UCSD-AML1 (cell line): ENCODE measurements around the gene IDUA.
A peak's percentile ranks its signal among the peaks of the same experiment; 100 is the strongest.
"Not testable (repeated sequence)": the region's sequence is repeated elsewhere in the genome, so short reads cannot be mapped to it uniquely, and the experiment has no call there.

Source experiments
- DNase-seq: peaks from one replicate; lab custom pipeline; 2025; ENCODE audit not compliant: unreplicated experiment; lab: John Stamatoyannopoulos, UW

IDUA gene

DNA sequence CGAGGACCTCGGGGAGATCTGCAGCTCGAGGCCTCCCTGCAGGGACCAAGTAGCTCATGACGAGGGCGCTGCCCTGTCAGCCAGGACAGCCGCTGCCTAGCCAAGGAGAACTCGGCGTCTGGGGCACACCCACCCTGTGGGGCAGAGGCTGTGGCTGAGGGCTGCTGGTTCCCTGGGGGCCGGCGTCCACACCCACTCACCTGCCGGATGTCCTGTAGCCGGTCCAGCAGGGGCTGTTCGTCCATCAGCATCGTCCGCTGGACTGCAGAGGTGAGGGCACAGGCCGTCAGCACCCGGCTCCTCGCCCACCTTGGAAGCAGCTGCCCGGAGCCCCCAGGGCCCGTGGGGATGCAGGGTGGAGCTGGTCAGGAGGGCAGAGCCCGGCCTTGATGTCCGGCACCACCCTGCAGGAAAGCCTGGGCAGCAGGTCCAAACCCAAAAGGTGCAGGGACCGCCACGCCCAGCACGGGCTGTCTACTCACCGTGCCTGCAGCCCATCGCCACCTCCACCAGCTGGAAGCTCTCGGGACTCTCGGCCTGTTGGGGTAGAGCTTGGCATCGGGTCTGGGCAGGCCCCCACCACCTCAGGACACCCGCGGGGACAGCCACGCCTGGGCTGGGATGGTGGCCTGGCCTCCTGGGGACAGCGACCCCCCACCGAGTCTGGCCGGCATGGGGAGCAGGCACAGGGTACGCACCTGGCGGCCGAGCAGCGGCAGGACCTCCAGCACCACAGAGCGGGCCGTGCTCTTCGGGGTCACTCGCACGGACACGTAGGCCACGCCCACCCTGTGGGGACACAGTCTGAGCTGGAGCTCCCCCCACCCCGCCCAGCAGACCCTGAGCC, 20.4 kb upstream of the IDUA start:
- DNase-seq, result no peak

DNA sequence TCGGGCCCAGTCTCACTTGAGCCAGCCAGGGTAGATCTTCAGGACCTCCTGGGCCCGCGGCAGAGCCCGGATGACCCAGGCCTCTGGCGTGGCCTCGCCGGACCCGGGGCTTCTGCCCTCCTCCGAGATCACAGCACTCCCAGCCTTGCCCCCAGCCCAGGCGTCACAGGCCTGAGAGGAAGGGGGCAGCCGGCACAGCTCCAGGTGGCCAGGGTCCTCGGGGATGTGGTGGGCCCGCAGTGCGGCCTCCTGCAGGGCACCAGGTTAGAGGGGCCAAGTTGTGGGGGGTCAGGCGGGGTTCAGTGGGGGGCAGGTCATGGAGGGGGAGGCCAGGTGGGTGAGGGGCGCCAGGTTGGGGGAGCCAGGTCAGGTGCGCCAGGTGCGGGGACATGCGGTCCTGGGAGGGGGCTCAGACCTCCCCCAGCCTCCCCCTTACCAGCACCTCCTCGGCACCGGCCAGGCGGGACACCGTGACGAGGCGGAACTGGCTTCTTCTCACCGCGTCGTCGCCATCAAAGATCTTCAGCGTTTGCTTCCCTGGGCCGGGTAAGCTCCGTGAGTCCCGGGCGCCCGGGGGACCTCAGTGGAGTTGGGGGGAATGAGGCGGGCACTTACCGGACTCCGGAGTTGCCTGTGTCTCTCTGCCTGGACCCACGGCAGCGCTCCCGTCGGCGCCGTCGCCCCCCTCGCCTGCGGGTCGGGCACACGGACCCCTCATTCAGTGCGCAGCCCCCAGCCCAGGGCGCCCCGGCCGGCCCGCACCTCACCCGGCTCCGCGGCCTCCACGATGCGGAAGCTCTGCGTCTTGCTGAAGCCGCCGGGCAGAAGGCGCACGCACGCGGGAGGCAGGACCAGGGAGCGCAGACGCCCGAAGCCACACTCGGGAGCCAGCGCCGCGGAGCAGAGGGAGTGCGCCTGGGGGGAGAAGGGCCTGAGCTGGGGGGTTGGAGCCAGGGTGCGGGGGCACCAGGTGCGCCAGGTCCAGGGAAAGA, 19.4 kb upstream of the IDUA start:
- no peak for DNase-seq

DNA sequence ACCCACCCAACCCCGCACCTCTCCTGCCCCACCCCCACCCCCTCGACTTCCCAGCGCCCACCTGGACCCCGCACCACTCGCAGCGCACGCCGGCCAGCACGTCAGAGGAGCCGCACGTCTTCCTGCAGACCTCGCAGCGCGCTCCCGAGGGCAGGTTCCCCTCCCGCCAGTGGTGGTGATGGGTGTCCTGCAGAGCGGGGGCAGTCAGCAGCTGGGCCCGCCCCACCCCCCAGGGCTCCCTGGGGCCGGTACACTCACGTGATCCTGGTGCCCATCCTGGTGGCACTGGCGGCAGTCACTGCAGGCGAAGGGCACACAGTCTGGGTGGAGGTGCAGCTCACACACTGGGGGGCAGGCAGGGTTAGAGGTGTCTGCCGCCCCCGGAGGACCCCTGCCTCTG, 18.6 kb upstream of the IDUA start:
- no peak for DNase-seq

DNA sequence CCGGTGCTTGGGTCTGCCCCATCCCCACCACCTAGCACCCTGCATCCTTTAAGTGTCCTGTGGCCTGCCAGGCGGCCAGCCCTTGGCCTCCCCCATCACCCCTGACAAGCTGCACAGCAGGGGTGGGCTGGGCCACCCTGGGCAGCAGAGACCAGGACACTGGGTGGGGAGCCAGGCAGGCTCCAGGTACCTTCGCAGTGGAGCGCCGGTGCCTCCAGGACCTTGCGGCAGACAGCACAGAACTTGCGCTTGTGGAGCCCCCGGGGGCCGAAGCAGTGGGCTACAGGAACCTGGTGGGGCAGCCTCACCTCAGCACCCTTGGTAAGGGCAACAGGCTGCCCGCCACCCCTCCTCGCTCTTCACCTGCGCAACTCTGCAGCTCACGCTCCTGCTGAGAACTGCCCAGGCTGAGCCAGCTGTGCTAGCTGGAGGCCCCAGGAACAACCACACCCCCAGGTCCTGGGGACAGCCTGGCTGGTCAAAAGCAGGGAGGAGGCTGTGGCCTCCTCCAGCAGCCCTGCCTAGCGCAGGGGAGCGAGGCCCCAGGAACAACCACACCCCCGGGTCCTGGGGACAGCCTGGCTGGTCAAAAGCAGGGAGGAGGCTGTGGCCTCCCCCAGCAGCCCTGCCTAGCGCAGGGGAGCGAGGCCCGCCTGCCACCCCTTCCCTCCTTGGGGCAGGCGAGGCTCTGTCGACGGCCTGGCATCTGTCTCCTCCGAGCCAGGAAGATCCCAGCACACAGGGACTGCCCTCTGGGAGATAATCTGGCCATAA, 18.0 kb upstream of the IDUA start:
- no peak for DNase-seq

DNA sequence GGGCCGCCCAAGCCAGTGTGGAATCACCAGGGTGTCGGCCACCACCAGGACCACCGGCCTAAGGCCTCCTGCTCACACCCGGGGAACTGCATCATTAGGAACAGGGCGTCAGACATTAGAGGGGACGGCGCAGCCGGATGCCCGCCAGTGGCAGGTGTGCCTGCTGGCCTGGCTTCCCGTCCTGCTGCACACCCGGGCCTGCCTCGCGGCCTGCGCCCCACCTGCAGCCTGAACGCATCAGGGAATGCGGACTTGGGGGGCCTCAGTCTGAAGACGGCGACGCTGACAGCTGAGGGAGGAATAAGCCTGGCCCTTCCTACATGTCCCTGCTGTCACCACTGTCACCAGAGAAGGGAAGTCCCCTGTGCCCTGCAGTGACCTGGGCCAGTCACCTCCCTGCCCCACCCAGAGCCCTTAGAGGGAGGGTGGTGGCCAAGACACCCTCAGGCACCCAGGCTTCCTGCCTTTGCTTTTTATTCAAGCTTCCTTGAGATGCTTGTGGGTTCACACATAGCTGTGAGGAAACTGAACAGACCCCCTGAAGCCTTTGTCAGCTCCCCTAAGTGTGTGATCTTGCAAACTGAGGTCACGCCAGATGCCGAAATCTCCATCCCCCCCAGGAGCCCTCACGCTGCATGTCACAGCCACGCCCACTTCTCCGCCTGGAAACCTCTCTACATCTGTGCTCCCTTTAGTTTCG, 16.6 kb upstream of the IDUA start:
- no peak for DNase-seq

DNA sequence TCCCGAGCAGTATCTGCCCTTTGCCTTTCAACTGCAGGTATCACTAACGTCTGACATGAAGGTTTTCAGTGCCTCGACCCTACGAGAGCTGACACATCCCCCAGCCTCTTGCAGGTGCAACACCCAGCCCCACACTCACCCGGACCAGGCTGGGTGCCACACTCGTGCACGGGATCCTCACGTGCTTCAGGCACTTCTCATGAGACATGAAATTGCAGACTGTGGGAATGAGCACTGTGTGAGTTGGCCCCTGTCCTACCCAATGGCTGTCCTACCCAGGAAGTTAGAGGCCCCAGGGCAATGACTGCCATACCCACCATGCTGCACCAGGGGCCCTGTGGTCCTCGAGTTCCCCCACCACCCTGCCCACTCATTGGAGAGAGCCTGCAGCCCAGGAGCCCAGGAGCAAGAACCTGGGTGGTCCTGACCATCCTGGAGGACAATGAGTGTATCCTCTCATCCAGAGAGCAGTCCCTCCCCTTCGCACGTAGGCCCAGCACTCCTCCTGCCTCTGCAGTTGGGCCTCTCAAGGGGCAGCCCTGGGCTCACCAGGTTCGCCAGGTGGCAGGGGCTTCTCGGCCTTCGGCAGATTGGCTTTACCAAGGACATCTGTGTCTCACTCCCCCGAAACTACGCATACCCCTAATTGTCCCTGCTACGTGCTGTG, 15.9 kb upstream of the IDUA start:
- no peak for DNase-seq

DNA sequence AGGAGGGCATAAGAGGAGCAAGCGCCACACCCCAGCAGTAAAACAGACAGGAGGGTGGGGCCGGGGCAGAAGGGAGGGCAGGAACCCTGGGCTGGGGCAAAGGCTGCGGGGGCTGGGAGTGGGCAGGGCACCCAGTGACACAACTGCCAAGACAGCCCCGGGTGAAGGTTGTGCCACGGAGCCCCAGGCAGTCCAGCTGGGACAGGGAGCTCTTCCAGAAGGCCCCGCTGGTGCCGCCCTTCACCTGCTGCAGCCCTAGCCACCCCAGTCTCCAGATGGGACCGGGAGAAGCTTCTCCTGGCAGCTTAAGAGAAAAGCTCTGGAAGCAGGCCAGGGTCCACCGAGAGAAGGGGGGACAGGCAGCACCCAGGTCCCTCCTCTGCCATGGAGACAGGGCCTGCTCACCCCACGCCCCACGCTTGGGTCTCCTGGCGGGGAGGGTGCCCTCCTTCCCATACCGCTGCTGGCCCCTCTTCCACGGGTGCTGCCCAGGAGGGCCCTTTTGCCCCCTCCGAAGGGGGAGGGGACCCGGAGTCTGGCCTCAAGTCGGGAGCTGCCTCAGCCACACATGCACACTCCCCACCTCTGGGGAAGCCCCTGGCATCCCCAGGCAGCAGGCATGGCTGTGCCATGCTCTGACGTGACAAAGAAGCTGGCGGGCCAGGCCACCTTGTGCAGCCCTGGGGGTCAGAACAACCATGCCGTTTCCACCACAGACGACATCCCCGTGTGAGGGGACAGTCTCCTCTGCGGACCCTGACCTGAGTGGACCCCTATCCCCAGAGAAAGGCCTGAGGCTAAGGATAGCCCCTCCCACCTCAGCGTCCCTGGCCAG, 15.0 kb upstream of the IDUA start:
- no peak for DNase-seq

DNA sequence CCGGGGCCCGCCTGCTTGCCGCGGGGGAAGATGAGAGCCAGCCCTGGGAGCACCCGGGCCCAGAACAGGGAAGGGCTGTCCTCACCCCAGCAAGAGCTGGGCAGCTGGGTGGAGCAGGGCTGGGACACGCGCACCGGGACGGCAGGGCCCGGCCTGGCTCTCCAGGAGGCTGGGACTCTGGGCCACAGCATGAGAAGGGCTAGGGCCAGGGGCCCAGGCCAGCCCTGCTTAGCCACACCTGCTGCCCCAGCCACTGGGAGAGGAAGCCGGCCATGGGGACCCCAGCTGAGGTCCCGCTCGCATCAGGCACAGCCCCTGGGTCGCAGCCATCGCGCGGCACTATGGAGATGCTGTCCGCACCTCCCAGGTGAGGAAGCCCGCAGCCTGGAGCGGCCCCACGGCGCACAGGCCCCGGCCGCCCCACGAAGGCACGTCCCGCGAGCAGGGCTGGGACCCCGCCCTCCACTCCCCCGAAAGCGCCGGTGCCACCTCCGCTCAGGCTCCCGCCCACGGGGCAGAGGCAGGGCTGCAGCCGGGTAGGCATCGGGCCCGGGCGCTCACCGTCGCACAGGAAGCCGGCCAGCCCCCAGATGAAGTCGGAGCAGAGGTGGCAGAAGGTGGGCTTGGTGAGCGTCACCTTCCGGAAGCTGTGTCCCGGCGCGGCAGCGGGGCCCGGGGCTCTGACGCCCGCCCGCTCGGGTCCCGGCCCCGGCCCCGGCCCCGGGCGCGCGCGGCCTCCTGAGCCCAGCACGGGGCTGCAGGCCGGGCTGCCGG, 14.0 kb upstream of the IDUA start:
- DNase-seq, result peak; percentile 32

DNA sequence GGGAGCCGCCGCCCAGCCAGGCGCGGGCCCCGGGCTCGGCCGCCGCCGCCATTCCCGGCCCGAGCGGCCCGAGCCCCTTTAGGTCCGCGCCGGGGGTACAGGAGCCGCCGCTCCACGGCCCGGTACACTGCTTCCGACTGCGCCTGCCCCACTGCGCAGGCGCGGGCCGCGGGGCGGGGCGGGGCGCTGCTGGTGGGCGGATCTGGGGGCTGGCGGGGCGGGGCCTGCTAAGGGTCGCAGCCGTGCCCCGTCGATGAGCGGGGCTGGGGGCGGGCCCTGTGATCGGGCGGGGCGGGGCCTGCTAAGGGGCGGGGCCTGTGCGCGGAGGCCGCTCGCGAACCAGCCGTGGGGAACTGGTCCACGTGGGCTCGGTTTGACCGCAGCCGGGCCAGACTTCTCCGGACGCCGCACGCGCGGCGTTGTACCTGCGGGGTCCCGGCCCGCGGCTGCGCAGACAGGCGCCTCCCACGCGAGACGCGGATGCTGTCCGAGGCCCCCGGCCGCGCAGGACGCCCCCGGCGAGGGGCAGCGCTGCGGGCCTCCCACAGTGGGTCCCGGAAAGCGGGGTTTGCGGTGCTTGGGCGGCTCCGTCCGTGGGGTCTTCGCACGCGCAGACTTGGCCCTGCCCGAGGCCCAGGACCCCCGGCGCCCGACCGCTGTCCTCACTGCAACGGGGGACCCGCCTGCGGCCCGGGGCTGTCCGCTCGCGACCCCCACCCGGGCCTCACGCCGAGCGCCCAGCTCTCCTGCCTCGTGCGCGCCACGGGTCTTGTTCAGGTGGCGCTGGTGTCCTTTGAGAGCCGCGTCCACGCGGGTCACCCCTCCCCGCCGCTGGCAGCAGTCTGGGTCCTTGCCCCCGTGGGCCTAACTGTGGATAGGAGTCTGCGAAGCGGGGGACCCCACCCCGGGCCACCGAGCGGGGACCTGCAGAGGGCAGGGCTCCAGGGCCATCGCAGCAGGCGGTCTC, 13.1 kb upstream of the IDUA start, which contains the start of gene DGKQ:
DGKQ (minus strand) TSS at position 139 of the 967 bp plus-strand sequence; CDS start at position 52, 87 bp downstream.
- DNase-seq, result peak; percentile 90

DNA sequence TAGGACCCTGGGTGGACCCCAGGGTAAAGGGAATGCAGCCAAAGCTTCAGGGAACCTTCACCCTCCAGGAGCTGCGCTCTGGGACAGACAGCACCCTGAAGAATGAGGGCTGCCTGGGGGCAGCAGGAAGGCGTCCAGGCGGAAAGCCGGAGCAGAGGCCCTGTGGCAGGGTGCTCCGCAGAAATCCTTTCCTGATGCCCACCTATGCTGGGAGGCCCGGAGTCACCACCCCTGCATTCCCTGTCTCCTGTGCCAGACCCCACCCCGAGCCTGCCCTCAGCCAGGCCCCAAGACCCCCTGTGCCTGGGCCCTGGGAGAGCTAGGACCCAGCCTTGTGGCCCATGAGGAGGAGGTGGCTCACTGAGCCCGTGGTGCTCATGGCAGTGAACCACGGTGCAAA, 12.2 kb upstream of the IDUA start:
- no peak for DNase-seq

DNA sequence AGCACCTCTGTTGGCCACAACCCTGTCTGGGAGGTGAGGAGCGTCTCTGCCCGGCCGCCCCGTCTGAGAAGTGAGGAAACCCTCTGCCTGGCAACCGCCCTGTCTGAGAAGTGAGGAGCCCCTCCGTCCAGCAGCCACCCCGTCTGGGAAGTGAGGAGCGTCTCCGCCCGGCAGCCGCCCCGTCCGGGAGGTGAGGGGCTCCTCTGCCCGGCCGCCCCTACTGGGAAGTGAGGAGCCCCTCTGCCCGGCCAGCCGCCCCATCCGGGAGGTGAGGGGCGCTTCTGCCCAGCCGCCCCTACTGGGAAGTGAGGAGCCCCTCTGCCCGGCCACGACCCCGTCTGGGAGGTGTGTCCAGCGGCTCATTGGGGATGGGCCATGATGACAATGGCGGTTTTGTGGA, 10.8 kb upstream of the IDUA start:
- not testable (repeated sequence) for DNase-seq

DNA sequence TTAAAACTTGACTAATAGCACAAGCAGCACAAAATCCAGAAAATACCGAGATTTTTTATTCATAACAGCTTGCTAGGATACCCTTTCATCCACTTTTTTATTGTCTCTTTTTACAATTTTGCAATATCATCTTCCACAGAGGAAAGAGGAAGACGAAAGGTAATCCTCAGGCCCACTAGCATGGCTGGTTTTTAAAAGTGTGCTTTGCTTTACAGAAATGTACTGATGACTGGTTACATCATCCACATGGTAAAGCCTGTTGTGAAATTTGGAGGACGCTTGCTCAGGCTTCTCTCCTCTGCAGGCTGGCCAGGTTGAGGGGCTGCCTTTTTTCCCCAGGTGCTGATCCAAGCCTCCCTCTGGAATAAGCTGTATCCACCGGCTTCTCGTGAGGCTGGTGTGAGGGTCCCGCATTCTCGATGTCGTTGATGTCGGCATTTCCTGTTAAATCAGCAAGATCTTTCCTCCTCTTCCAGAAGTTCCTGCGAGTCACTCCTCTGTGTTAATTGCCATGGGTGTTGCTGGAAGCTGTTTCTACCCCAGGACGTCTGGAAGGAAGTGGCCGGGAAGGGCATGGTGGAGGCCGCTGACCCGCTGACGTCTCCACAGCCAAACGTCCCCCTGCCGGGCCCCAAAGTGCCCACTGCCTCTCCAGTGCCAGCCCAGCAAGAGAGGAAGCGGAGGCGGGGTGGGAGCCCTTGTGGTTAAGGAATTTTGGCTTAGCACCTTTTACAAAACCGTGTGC, 7.7 kb upstream of the IDUA start:
- peak; percentile 75 for DNase-seq

DNA sequence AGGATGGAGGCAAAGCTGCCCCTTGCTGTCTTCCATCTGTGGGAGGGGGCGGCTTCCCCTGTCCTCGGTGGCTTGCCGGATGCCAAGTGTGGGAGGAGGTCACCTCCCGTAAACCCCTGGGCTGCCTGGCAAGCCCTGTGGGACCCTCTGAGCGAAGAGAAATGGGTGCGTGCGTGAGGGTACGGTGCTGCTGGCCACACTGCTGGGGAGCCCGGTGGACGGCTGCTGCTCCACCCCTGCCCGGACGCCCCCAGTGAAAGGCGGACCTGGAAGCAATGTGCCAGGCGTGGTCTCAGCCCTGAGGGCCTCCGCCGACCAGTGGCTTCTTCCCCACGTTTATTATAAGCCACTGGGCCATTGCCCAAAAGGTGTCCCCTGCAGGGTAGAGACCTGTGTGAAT, 4.6 kb upstream of the IDUA start:
- no peak for DNase-seq

DNA sequence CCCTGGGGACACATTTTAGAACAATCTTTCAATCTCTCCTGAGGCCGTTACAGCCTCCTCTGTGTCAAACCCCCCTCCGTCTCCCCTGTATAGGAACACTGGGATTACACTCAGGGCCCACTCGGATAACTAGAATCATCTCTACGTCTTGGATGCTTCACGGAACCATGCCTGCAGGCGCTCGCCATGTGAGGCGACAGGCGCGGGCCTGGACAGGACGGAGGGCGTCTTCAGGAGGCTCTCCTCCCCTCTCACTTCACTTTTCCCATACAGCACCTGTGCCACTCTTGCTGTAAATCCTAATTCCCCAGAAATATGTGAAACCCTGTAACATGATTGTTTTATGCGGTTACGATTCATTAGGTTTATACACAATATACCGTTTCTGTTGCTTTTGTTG, 4.0 kb upstream of the IDUA start:
- no peak for DNase-seq

DNA sequence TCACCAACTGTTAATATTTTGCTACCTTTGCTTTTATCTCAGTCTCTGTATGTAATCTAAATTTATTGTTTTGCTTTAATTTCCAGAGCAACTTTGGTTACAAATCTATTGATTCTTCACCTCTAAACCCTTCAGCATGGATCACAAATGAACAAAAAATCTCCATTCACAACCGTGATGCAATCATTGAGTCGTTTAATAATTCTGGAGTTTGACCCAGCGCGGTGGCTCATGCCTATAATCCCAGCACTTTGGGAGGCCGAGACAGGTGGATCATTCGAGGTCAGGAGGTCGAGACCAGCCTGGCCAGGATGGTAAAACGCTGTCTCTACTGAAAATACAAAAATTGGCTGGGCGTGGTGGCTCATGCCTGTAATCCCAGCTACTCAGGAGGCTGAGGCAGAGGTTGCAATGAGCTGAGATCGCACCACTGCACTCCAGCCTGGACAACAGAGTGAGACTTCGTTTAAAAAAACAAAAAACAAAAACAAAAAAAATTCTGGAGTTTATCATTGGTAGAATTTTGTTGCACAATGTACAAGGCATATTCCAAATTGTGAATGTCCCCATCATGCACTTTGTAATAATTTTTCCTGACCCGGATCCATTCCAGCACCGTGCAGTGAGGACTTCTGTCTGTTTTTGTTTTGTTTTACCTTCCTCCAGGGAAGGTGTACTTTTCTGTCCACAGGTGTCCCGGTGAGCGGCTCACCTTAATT, 2.3 kb upstream of the IDUA start:
- DNase-seq, result no peak
